Aorta (tissue), 4 donors: ENCODE data around the gene CCDC85C. TPM values are rescaled to one million over a fixed set of nuclear protein-coding genes. Genes with fewer than 3 reads are reported as not detected.

Experiments used
- polyA plus RNA-seq, 2 donors: library from polyadenylated mRNA; stranded (reverse); fragments of 200-250 nt; gene quantifications; one replicate each; pipeline ENCODE4 v1.2.3, GENCODE V29; 2013
- total RNA-seq, 2 donors: library from RNA; stranded (reverse); fragmentation: NEBNext Ultra II Directional; extraction: Animal tissue kit (Norgen Biotek cat#: 25700); gene quantifications; one replicate each; pipeline ENCODE4 v1.2.1, GENCODE V29; 2021
- donor health status: healthy with polysubstance abuse.
- donor health status: Bipolar disorder and iron deficiency.
- donor health status: DM: no; HTN: no; CAD: no.
- donor health status: DM: yes; HTN: yes; CAD: no.

CCDC85C gene
- total and polyA plus RNA-seq, 4 donors, result 1.2 to 8.1 (median 7.0) TPM

Other genes starting within 250 kb of the CCDC85C start
- gene SETD3, start 123.3 kb downstream of the CCDC85C start, total RNA-seq, result 10 to 100 TPM; 60.7 to 66.0 TPM
- gene SETD3, start 123.3 kb downstream of the CCDC85C start, polyA plus RNA-seq, result 10 to 100 TPM; 41.0 to 53.0 TPM
- gene CCNK, start 122.8 kb downstream of the CCDC85C start, total RNA-seq, result 10 to 100 TPM; 40.5 to 40.9 TPM
- 10 to 100 TPM; 11.2 to 12.5 TPM for gene CCNK, start 122.8 kb downstream of the CCDC85C start, polyA plus RNA-seq
- gene HHIPL1, start 40.9 kb upstream of the CCDC85C start, total RNA-seq, result 1 to 10 TPM; 2.5 to 7.7 TPM
- under 1 TPM; 0.51 to 0.63 TPM for gene HHIPL1, start 40.9 kb upstream of the CCDC85C start, polyA plus RNA-seq
- gene CYP46A1, start 80.1 kb upstream of the CCDC85C start, total RNA-seq, result 1 to 10 TPM in 1 of 2 donors, under 1 TPM in 1; 0.68 to 3.7 TPM
- gene CYP46A1, start 80.1 kb upstream of the CCDC85C start, polyA plus RNA-seq, result under 1 TPM in 1 of 2 donors, not detected in 1; 0.97 TPM
- 10 to 100 TPM; 45.9 to 62.0 TPM for gene EML1, start 189.2 kb upstream of the CCDC85C start, total RNA-seq
- gene EML1, start 189.2 kb upstream of the CCDC85C start, polyA plus RNA-seq, result 10 to 100 TPM in 1 of 2 donors, 1 to 10 TPM in 1; 4.8 to 27.4 TPM